B cell (primary cell): ENCODE measurements around the gene GPHN. TPM values are rescaled to one million over a fixed set of nuclear protein-coding genes. Genes with fewer than 3 reads are reported as not detected.

Source experiments
- ATAC-seq: fragments of 200-7000 bp; cut with Tn5 transposase; one replicate; pipeline ENCODE4 v1.10.0; 2021; ENCODE audit warnings: low read depth, mild to moderate bottlenecking, moderate number of reproducible peaks, moderate library complexity
- CTCF ChIA-PET: fragments of 350-600 bp; sonication (Branson Sonifier 250); formaldehyde crosslinking; loops from one replicate; lab custom pipeline; 2021; ENCODE audit warnings: antibody characterized with exemption, inconsistent platforms; lab: Charles Lee
- POLR2A ChIA-PET: fragments of 350-600 bp; sonication (Branson Sonifier 250); formaldehyde crosslinking; loops from one replicate; lab custom pipeline; 2021; ENCODE audit warnings: antibody characterized with exemption; lab: Charles Lee
- DNase-seq: peaks from one replicate; pipeline ENCODE4 v3.0.0; 2013
- H2AFZ ChIP-seq: 2 replicates; pipeline ENCODE4 v1.6.1; 2012; ENCODE audit warnings: mild to moderate bottlenecking, low read depth, low read length; ENCODE audit not compliant: insufficient read depth, poor library complexity, severe bottlenecking
- H3K27ac ChIP-seq, 2 donors: 1 replicate in 1 of 2; 2 replicates in 1 of 2; pipeline ENCODE4 v1.5.1; 2012 to 2013; ENCODE audit warnings: low read length in 2 of 2, mild to moderate bottlenecking in 2 of 2, moderate library complexity in 1 of 2
- H3K27me3 ChIP-seq, 4 experiments: fragments of 200-600 bp in 1 of 4; sonication (generic) in 1 of 4; replicated peaks in 1 of 4; 1 replicate in 2 of 4; 2 replicates in 2 of 4; pipeline versions ENCODE4 v1.6.1 to v1.7.0; 2013 to 2016; ENCODE audit warnings: low read length in 3 of 4, mild to moderate bottlenecking in 2 of 4, mixed read lengths in 1 of 4, moderate library complexity in 1 of 4; ENCODE audit not compliant: insufficient read depth in 4 of 4, control insufficient read depth in 3 of 4; ENCODE audit errors: control extremely low read depth in 1 of 4
- H3K36me3 ChIP-seq, 2 experiments: replicated peaks in 1 of 2; 1 replicate in 1 of 2; 2 replicates in 1 of 2; pipeline versions ENCODE4 v1.6.1 to v1.7.1; 2013; ENCODE audit warnings: low read length in 1 of 2; ENCODE audit not compliant: insufficient read depth in 2 of 2, control insufficient read depth in 1 of 2; ENCODE audit errors: control extremely low read depth in 1 of 2, extremely low read depth in 1 of 2
- H3K4me1 ChIP-seq, 2 donors: fragments of 200-600 bp in 1 of 2; sonication (generic) in 1 of 2; 1 replicate in 1 of 2; 2 replicates in 1 of 2; pipeline versions ENCODE4 v1.5.1 to v1.6.1; 2013 to 2017; ENCODE audit warnings: low read length in 2 of 2; ENCODE audit not compliant: control insufficient read depth in 2 of 2, insufficient read depth in 2 of 2
- H3K4me2 ChIP-seq: replicated peaks from 2 replicates; pipeline ENCODE3; 2012; ENCODE audit warnings: mild to moderate bottlenecking, low read depth, low read length; ENCODE audit not compliant: poor library complexity, severe bottlenecking
- H3K4me3 ChIP-seq, 5 experiments: fragments of 200-600 bp in 1 of 5; sonication (generic) in 1 of 5; 1 replicate in 3 of 5; 2 replicates in 2 of 5; pipeline versions ENCODE4 v1.5.1 to v1.7.0; 2011 to 2016; ENCODE audit warnings: low read length in 4 of 5, mild to moderate bottlenecking in 4 of 5, low read depth in 2 of 5, control low read depth in 1 of 5, moderate library complexity in 1 of 5; ENCODE audit not compliant: insufficient read depth in 1 of 5; ENCODE audit errors: control extremely low read depth in 1 of 5, extremely low read depth in 1 of 5
- H3K79me2 ChIP-seq: fragments of 200-600 bp; sonication (generic); one replicate; pipeline ENCODE4 v1.6.0; 2016; ENCODE audit warnings: low read length; ENCODE audit not compliant: control insufficient read depth, insufficient read depth
- H3K9ac ChIP-seq: fragments of 200-600 bp; sonication (generic); 2 replicates; pipeline ENCODE4 v1.6.1; 2017; ENCODE audit warnings: mild to moderate bottlenecking, low read length, moderate library complexity
- H3K9me3 ChIP-seq, 3 donors: one replicate each; pipeline versions ENCODE4 v1.6.1 to v1.7.1; 2013; ENCODE audit warnings: low read length in 2 of 3; ENCODE audit not compliant: control insufficient read depth in 2 of 3, insufficient read depth in 1 of 3; ENCODE audit errors: control extremely low read depth in 1 of 3
- H4K20me1 ChIP-seq: 2 replicates; pipeline ENCODE4 v1.6.0; 2012; ENCODE audit warnings: mild to moderate bottlenecking, low read length; ENCODE audit not compliant: insufficient read depth, control insufficient read depth, poor library complexity, severe bottlenecking
- H3K27ac Mint-ChIP-seq: one replicate; pipeline ENCODE4 v1.8.0; 2021; ENCODE audit warnings: mixed read lengths
- H3K27me3 Mint-ChIP-seq: one replicate; pipeline ENCODE4 v1.8.0; 2021; ENCODE audit warnings: mixed read lengths
- H3K4me1 Mint-ChIP-seq: one replicate; pipeline ENCODE4 v1.8.0; 2021; ENCODE audit warnings: mixed read lengths
- H3K4me3 Mint-ChIP-seq: one replicate; pipeline ENCODE4 v1.8.0; 2021; ENCODE audit warnings: mixed read lengths
- H3K9me3 Mint-ChIP-seq: one replicate; pipeline ENCODE4 v1.8.0; 2022; ENCODE audit warnings: mixed read lengths; ENCODE audit not compliant: insufficient read depth
- EZH2 ChIP-seq: IDR thresholded peaks from 2 replicates; pipeline ENCODE4 v1.6.1; 2012; ENCODE audit warnings: borderline replicate concordance, low read depth, mild to moderate bottlenecking, moderate library complexity, low read length; ENCODE audit not compliant: insufficient read depth, poor library complexity, severe bottlenecking
- WGBS: methylation state at CpG from one replicate; pipeline ENCODE4 v1.1.5; 2013; ENCODE audit warnings: missing lambda C conversion rate; ENCODE audit not compliant: insufficient coverage; 5-methylcytosine and 5-hydroxymethylcytosine counted together
- intact Hi-C: fragments of 100-400 bp; cut with micrococcal nuclease; formaldehyde crosslinking; loops from one replicate; pipeline ENCODE4 v1.10.0; 2022
- polyA plus RNA-seq: library from polyadenylated mRNA; depleted of rRNA; stranded (reverse); fragments of >200 nt; gene quantifications from 2 replicates; pipeline ENCODE4 v1.2.3, GENCODE V29; 2012
- total RNA-seq, 2 donors: library from RNA; stranded (reverse); fragments of 120-200 nt in 1 of 2; gene quantifications; 1 replicate in 1 of 2; 2 replicates in 1 of 2; pipeline versions ENCODE4 v1.2.3 to v1.2.4, GENCODE V29; 2013 to 2022
- TF ChIP-seq, protein P1 (sequence below): fragments of 200-600 bp; IDR thresholded peaks from one replicate; pipeline ENCODE4 v1.8.0; 2022; ENCODE audit warnings: antibody characterized with exemption, mild to moderate bottlenecking

The GPHN gene
- total and polyA plus RNA-seq, 2 donors (not counting 1 experiment from before 2014, with no cell fraction given): 3.4 to 18.0 TPM

DNA sequence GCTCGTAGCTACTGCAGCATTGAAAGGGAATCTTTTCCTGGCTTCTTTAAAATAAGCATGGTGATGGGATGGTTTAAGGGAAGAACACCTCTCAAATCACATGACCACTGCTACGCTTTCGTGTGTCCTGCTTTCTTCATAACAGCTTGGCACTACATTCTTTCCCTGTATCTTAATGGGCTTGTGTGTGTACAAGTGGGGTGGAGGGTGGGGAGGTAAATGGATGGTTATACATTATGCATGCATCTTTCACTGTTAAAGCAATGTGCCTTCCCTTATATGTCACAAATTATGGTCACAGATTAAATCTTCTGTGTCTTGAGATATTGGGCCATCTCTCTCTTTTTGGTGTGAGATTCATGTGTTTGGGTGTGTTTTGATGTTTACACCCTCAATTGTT lies 511.8 kb downstream of the GPHN start:
- Histone ChIP-seq H3K4me2 (no peak overlapping the region), H3K36me3 (no peaks in the 10 kb centered on the region), H3K4me1 (peaks cover 2 to 4% of the 10 kb centered on the region in 2 donors), H2AFZ (no peak overlapping the region), H3K9ac (no peak overlapping the region), H3K9me3 (peaks cover 0 to 5% (median 2%) of the 10 kb centered on the region in 3 donors), H3K27ac (no peak overlapping the region), H3K79me2 (no peaks in the 10 kb centered on the region), H3K4me3 (no peak overlapping the region), H3K27me3 (no peaks in the 10 kb centered on the region), H4K20me1 (no peaks in the 10 kb centered on the region)
- TF ChIP-seq EZH2: no peak
- TF ChIP-seq, protein P1, sequence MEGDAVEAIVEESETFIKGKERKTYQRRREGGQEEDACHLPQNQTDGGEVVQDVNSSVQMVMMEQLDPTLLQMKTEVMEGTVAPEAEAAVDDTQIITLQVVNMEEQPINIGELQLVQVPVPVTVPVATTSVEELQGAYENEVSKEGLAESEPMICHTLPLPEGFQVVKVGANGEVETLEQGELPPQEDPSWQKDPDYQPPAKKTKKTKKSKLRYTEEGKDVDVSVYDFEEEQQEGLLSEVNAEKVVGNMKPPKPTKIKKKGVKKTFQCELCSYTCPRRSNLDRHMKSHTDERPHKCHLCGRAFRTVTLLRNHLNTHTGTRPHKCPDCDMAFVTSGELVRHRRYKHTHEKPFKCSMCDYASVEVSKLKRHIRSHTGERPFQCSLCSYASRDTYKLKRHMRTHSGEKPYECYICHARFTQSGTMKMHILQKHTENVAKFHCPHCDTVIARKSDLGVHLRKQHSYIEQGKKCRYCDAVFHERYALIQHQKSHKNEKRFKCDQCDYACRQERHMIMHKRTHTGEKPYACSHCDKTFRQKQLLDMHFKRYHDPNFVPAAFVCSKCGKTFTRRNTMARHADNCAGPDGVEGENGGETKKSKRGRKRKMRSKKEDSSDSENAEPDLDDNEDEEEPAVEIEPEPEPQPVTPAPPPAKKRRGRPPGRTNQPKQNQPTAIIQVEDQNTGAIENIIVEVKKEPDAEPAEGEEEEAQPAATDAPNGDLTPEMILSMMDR: no peak
- ChIA-PET POLR2A (no interaction called here), CTCF (interaction anchor here (1.4 kb wide), 1 partner anchor 10 kb away, joined by 4 read pairs; no protein-coding TSS in a partner anchor)
- ATAC-seq (no peak), DNase-seq (no peak)
- H3K4me1 Mint-ChIP-seq: peaks cover 15% of the 10 kb centered on the region
- no CpG with 5 or more reads among the region's 3 CpGs for WGBS
- H3K27me3 Mint-ChIP-seq: no peaks in the 10 kb centered on the region
- no peak overlapping the region for H3K4me3 Mint-ChIP-seq
- no peaks in the 10 kb centered on the region for H3K9me3 Mint-ChIP-seq
- intact Hi-C loops: no loop called here
- H3K27ac Mint-ChIP-seq: no peak overlapping the region

DNA sequence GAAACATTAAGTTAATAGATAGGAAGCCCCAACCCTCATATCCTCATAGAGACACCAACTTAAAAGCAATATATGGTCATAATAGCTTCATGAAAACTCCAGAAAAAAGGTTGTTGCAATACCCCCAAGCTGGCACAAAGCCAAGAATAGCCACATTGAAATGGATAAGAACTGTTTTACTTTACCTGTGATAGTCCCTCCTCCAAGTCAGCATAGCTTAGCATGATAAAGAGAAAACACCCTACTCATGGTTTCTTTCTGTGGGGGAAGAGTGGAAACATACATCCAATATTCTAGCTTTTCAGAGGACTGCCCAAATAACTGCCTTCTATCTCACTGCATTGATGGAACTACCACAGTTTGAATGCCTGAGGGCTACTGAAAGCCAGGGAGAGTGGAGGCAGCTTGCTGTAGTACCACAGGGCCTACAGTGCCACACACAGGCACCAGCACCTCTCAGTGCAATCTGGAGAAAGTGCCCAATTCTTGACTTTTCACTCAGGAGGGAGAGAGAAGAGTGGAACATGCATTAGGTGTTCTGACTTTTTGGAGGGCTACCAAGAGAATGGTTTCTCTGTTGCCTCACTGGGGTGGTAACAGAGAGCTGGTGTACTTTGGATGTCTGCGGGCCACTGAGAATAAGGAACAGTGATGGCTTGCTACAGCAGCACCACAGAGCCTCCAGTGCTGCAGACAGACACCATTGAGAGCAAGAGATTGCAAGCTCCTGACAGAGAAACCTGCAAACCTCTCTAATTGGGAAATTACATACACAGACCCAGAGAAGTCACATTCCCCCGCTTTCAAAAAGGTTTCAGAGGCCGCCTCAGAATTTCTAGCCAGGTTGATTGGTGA lies 524.2 kb downstream of the GPHN start:
- WGBS: no CpG with 5 or more reads among the region's 3 CpGs
- intact Hi-C loops: no loop called here
- POLR2A ChIA-PET: no interaction called here

More for the DNA sequence above, 524.2 kb downstream of the GPHN start:
- TF ChIP-seq, protein P1: no peak
- TF ChIP-seq EZH2: no peak
- Histone ChIP-seq H3K27me3 (no peaks in the 10 kb centered on the region), H3K79me2 (no peaks in the 10 kb centered on the region), H3K9me3 (peaks cover 1 to 10% (median 3%) of the 10 kb centered on the region in 3 donors), H4K20me1 (no peaks in the 10 kb centered on the region), H3K4me2 (no peak overlapping the region), H2AFZ (no peak overlapping the region), H3K27ac (no peak overlapping the region), H3K9ac (no peak overlapping the region), H3K36me3 (no peaks in the 10 kb centered on the region), H3K4me1 (no peaks in the 10 kb centered on the region), H3K4me3 (no peak overlapping the region)
- DNase-seq: no peak
- Mint-ChIP-seq H3K9me3 (no peaks in the 10 kb centered on the region), H3K4me3 (no peak overlapping the region), H3K27ac (no peak overlapping the region), H3K4me1 (no peaks in the 10 kb centered on the region), H3K27me3 (no peaks in the 10 kb centered on the region)
- CTCF ChIA-PET: no interaction called here
- ATAC-seq: no peak
